HG03439 (cell line): ENCODE data around the gene TATDN2.

ENCODE experiments used
- ATAC-seq: cut with Tn5 transposase; IDR thresholded peaks from one replicate; pipeline ENCODE4 v1.9.1; 2021; ENCODE audit warnings: mild to moderate bottlenecking, moderate library complexity; ENCODE audit not compliant: unreplicated experiment

The TATDN2 gene, protein sequence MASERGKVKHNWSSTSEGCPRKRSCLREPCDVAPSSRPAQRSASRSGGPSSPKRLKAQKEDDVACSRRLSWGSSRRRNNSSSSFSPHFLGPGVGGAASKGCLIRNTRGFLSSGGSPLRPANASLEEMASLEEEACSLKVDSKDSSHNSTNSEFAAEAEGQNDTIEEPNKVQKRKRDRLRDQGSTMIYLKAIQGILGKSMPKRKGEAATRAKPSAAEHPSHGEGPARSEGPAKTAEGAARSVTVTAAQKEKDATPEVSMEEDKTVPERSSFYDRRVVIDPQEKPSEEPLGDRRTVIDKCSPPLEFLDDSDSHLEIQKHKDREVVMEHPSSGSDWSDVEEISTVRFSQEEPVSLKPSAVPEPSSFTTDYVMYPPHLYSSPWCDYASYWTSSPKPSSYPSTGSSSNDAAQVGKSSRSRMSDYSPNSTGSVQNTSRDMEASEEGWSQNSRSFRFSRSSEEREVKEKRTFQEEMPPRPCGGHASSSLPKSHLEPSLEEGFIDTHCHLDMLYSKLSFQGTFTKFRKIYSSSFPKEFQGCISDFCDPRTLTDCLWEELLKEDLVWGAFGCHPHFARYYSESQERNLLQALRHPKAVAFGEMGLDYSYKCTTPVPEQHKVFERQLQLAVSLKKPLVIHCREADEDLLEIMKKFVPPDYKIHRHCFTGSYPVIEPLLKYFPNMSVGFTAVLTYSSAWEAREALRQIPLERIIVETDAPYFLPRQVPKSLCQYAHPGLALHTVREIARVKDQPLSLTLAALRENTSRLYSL

DNA sequence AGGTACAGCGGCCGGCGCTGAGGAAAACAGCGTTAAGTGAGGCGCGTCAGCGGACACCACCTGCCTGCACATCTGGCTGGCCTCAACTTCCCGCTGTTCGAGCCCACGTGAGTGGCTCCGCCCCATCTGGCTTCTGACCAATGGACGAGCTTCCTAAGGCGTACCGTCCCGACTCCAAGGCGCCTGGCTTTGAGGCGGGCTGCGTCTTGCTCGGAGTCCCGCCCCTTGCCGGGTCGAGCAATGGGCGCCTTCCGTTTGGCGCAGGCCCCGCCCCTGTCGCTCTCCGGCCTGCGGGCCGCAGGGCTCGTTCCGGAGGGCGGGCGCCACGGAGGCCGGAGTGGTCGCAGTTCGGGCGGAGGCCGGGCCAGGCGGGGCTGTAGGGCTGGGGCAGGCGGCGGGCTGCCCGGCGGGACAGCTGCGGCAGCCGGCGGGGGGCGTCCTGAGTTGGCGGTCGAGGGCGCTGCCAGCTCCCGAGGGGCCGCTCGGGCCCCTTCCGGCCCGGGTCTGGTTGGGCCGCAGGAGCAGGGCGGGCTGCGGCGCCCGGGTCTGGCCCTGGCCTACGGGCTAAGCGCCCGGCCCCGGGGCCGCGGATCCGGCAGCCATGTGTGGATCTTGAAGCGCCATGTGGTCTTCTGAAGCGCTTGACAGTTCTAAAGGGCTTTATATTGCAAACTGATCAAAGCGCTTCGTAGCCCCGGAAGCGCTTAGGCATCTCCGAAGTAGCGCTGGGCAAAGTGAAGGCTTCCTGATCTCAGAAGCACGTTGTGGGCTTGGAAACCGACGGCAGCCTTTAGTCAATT lies at the start of gene TATDN2:
TSS of gene TATDN2 (plus strand) at position 276 of the 800 bp plus-strand sequence. CDS start 742 bp downstream, outside the sequence.
- peak; percentile 94 for ATAC-seq

DNA sequence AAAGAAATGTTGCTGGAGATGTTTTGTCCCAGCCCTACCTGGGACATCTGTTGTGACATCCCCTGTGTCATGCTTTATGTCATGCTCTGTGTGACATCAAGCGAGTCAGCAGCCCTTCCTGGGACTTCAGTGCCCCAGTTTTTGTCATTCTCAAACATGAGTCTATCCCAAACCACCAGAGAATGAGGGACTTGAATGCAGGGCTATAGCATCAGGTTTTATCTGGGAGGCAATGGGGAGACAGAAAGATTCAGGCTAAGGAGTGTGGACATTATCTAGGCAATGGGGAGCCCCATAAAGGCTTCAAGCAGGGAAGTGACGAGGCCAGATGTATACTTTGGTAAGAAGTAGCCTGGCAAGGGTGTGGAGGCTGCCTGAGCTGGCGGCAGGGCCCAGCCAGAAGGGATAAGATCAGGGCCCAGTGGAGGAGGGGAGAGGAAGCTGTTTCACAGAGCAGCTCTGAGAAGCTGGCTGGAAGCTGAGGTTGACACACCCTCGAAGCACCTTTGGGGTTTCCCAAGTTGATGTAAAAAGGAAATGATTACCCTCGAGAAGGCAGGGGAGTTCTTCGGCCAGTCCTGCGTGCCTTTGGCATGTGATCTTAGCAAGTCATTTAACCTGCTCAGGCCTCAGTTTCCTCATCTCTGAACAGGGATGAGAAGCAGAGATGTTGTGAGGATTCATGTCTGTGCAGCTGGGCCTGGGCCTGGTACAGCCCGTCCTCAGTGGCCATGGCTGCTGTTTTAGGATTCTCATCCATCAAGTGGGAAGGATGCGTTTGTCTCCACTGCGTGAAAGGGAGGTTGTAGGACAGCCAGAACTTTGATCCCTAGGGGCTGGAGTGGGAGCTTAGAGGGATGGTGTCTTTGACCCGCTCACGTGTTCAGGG lies 49.3 kb upstream of the TATDN2 start:
- ATAC-seq: peak; percentile 62

DNA sequence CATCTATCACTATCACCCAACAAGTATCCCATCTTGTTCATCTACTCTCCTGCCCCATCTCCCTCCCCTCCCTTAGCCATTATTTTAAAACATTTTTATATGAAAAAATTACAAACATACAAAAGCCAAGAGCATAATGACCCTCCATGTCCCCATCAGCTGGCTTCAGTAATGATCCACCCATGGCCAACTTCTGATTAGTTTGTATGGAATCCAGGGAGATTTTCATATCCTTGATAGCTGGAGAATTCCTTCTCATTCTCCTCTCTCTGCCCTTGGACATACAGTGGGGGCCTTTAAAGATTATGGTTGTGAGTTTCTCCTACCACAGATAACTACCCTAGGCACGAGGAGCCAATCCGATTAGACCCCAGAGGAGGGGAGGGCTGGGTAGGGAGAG lies 43.3 kb upstream of the TATDN2 start:
- ATAC-seq: no peak

DNA sequence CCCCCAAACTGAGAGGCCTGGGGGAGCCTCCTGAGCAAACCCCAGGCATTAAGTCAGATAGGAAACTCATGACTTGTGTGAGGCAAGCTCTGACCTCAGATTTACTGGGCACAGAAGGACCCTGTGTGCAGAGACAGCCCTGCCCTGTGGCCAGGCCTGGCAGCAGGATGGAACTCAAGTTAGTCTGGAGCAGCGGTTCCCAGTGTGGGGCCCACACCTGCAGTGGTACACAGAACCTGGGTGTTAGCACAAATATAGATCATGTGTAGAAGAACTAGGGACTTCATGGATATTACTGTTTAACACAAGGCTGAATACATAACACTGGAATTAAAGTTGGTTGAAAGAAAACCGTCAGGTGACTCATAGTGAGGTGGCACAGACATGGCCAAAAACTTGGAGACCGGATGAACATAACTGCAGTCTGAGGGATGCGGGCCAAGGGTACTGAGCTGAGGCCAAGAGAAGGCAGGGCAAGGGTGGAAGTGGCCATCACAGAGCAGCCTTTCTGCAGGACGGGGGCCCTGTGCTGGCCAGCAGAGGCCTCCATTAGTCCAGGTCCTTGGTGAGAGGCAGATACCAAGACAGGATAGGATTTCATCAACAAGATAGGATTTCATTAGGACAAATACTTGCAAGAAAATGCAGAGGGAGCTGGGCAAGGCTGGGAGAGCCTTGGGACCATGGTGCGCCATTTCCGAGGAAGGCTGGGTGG lies 42.7 kb upstream of the TATDN2 start:
- ATAC-seq: no peak

DNA sequence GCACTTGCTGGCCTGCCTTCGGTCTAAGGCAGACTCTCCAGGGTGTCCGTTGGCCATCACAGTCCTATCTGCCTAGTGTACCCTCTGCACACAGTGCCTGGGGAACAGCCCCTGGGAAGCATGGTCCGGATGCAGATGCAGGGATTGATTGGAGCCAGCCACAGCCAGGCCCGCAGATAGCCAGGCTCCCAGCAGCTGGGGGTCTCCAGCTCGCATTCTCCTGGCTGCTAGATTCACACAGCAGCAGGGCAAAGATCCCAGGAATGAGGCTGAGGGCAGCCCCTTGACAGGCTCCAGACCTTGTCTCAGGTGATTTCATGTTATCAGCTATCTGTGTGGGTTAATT lies 42.1 kb upstream of the TATDN2 start:
- no peak for ATAC-seq

DNA sequence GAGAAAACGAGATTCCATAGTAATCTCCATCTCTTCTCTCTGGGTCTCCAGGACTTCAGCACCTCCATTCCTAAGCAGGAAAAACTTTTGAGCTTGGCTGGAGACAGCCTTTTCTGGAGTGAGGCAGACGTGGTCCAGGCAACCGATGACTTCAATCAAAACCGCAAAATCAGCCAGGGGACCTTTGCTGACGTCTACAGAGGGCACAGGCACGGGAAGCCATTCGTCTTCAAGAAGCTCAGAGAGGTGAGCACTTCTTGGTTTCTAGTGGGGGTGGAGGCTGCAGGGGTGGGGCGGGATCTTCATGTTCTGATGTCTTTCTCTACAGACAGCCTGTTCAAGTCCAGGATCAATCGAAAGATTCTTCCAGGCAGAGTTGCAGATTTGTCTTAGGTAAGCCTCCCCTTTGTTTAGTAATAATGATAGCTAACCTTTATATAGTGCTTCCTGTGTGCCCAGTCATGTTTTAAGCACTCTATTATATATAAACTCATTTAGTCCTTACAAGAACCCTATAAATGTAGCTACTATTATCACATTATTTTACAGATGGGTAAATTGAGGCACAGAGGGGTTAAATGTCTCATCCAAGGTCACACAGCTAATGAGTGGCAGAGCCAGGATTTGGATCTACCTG lies 35.0 kb upstream of the TATDN2 start:
- no peak for ATAC-seq

DNA sequence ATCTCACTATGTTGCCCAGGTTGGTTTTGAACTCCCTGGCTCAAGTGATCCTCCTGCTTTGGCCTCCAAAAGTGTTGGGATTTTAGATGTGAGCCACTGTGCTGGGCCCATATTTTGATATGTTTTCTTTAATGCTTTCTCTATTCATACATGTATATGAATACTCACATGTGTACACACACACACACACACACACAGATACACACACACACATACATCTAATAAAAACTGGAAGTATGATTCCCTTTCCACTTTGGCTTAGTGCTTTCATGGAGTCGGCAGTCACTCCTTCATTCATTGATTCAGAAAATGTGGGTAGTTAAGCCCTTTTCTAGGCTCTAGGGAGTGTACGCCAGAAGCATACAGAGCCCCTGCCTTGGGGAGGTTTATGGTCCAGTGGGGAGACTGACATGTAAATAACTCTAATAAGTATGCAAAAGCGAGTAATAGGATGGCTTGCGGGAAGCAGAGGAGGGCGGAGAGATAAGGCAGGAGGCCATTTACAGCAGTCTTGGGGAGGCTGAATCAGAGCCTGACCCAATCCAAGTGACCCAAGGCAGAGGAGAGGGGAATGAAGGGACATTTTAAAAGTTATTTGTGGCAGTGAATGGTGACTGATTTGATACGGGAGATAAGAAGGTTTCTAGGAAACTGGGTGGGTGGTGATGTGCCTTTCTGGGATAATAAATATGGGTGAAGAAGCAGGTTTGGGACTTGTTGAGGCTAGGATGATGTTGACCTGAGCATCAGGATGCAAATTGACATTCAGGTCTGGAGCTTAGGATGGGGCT lies 32.5 kb upstream of the TATDN2 start:
- no peak for ATAC-seq

DNA sequence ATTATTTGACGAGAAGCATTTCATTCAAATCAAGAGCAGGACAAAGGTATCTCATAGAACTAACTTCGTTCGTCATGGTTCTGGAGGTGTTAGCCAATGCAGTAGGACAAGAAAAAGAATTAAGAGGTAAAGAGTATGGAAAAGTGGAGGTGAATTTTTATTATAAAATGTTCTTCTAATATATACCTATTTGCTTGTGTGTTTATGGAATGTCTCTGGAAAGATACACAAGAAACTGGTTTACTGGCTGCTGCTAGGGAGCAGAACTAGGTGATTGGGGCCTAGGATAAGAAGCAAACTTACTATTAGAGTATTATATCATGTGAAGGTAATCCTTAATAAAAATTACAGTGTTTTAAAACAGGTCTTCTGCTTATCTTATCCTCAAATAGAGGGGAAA lies 30.9 kb upstream of the TATDN2 start:
- no peak for ATAC-seq

DNA sequence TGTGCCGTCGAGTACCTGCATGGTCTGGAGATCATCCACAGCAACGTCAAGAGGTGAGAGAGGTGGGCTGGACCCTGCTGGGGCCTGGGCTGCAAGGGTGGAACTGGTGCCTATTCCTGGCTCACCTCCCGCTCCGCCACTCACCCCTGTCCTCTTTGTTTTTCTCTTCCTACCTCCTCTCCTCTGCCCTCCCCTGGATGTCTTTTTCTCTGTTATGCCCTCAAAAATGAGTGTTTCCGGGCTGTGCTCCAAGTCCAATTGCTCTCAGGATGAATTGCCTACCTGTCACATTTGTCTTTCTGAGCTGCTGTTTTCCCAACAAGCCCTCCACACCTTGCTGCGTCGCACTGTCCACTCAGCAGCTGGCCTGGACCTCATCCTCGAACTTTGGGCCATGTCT lies 28.5 kb upstream of the TATDN2 start:
- ATAC-seq: no peak

DNA sequence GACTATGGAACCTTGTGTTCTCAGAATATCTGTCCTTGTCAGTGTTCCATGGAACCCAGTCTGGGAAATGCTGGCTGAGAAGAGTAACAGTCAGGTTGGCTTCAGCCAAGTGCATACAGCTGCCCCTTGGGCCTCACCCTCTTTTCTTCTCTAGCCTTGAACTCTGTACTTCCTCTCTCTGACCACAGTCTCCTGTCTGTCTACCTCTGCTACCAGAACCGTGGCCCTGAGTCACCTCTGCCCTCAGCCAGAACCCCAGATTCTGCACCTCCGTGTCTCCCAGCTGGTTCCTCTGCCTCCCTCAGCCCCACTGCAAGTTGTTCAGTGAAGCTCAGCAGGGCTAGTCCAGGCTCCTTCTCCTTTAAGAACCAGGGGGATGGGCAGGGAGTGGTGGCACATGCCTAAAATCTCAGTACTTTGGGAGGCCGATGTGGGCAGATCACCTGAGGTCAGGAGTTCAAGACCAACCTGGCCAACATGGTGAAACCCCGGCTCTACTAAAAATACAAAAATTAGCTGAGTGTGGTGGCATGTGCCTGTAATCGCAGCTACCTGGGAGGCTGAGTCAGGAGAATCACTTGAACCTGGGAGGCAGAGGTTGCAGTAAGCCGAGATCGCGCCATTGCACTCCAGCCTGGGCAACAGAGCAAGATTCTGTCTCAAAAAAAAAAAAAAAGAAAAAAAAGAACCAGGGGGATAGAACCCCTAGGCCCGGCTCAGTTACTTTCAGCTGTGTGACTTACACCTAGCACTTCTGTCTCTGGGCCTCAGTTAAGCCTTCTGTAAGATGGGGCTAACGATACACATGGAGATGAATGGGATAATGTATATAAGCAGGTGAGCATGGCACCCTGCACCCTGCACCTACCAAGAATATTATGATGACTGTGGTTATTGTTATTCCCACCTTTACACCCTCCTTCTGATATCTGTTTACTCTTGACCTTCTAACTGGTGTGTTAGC lies 24.3 kb upstream of the TATDN2 start:
- peak; percentile 47 for ATAC-seq

DNA sequence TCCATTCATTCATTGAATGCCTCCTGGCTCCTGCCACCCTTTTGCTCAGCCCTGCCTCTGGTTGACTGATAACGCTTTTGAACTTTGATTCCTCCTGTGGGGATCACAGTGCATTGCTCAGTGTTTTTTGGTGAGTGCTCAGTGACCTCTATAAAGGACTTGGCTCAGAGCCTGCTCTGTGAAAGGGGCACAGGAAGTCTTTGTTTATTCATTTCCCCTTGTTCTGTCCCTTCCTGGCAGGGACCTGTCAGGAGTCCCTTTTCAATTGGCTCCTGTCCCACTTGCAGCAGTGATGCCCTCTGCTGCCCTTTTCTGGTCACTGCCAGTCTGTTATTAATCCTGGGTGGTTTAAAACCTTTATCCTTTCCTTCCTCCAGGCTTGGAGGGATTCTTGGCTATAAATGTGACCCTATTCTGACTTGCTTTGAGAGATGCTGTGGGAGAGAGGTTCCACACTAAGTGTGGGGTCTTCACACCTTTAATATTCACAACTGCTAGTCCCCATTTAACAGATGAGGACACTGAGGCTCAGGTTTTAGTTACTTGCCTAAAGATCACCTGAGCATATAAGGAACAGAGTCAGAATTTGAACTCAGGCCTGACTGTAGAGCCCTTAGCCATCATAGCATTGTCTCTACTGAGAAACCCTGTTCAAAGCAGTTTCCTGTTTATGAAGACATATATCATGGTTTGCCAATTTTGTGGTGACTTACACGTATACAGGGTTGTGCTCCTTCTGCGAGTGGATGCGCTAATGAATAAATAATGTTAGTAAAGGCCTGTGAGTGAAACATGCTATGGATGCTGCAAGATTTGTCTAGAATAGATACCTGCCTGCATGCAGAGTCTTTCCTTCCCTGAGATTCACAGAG lies 23.2 kb upstream of the TATDN2 start:
- no peak for ATAC-seq

DNA sequence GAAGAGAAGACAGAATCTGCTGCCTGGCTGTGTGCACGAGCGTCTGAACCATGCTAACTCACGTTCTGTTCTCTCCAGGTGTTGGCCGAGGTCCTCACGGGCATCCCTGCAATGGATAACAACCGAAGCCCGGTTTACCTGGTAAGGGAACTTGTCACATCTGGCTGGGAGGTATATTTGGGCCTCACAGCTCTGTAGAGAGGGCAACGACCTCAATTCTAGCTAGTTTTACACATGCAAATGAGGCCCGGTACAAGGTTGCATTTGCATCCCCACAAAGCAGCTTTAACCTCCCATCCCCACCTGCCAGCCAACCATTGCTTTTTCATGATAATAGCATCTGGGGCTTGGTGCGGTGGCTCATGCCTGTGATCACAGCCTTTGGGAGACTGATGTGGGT lies 22.0 kb upstream of the TATDN2 start:
- no peak for ATAC-seq

DNA sequence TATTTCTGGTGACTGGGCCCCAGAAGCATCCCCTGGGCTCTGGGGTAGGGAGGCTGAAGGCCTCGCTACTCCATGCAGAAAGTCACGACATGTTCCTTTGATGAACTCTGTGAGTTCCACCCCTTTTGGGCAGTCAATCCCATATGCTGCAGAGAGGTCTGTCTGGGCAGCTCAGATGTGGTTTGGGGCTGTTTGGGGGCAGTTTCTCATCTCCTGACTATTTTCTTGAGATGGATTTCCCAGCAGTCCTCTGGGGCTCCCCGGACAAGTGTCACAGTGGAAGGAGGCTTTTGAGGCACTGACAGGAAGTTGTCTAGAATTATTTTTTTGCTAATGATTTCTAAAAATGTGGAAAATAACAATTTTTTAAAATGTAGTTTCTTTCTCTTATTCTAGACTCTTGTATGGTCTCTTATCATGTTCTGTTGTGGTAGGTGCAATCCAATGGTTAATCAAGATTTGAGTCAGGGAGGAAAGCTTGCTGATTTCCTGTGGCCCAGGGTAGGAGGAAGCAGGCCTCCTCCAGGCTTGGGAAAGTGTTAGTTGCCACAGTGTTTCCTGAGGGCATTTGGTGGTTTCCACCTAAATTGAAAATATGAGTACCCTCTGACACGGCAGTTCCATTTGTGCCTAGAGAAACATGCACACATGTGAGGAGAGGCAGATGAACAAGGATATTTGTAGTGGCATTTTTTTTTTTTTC lies 19.9 kb upstream of the TATDN2 start:
- no peak for ATAC-seq

DNA sequence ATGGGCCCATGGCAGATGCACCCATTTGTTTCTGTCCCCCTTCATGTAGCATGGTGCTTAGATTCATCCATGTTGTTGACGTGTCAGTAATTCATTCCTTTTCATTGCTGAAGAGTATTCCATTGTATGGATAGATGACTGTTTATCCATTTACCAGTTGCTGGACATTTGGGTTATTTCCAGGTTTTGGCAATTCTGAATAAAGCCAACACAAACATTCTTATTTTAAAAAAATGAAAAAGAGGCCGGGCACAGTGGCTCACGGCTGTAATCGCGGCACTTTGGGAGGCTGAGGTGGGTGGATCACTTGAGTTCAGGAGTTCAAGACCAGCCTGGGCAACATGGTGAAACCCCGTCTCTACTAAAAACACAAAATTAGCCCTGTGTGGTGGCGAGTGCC lies 18.7 kb upstream of the TATDN2 start:
- no peak for ATAC-seq

DNA sequence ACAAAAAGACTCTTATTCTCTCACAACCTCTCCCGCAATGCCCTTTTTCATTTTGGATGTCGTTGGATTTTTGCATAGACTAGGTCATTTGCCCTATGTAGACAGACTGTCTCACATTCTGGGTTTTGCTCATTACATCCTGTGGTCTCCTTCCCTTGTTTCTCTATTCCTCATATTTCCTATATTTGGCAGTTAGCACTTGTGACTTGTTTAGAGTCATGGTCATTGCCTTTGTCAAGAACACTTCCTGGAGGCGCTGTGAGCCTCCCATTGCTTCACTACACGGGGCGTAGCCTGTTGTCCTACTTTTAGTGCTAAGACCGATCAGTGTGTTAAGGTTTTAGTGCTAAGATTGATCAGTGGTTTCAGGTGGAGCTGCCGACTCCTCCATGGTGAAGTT lies 16.1 kb upstream of the TATDN2 start:
- ATAC-seq: no peak

DNA sequence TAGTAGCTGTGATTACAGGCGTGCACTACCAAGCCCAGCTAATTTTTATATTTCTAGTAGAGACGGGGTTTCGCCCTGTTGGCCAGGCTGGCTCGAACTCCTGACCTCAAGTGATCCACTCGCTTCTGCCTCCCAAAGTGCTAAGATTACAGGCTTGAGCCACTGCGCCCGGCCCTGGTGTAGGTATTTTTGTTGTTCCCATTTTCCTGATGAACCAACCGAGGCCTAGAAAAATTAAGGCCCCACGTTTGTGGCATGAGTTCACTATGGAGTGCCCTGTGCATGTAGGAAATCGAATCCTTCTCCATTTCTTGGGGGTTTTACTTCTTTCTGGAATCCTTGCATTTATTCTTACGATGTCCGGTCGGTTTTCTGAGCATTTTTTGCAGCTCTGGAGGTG lies 14.3 kb upstream of the TATDN2 start:
- ATAC-seq: no peak
